PFSK-1 (cell line): Measurements from ENCODE around the gene ESF1.

Experiments
- FOXP2 ChIP-seq: optimal IDR thresholded peaks from 2 replicates; pipeline ENCODE3; 2011; ENCODE audit warnings: borderline replicate concordance, control low read depth, inconsistent platforms; ENCODE audit not compliant: insufficient read depth; ENCODE audit errors: extremely low read length, extremely low read depth
- POLR2AphosphoS5 ChIP-seq: IDR thresholded peaks from 2 replicates; pipeline ENCODE4 v1.6.1; 2012; ENCODE audit warnings: low read depth, mild to moderate bottlenecking, control low read depth, low read length, moderate library complexity
- REST ChIP-seq, 2 experiments: IDR thresholded peaks; 2 replicates each; pipeline versions ENCODE4 v1.6.1 to v1.8.0; 2011 to 2012; ENCODE audit warnings: low read depth in 2 of 2, low read length in 2 of 2, control low read depth in 1 of 2, inconsistent platforms in 1 of 2, mild to moderate bottlenecking in 1 of 2, moderate library complexity in 1 of 2; ENCODE audit not compliant: insufficient read depth in 1 of 2
- SIN3A ChIP-seq: IDR thresholded peaks from 2 replicates; pipeline ENCODE4 v1.6.1; 2012; ENCODE audit warnings: mild to moderate bottlenecking, low read length, moderate library complexity, borderline replicate concordance; ENCODE audit not compliant: insufficient read depth
- TAF1 ChIP-seq: IDR thresholded peaks from 2 replicates; pipeline ENCODE4 v1.6.1; 2012; ENCODE audit warnings: low read length, control low read depth, borderline replicate concordance; ENCODE audit not compliant: insufficient read depth

Gene ESF1

DNA sequence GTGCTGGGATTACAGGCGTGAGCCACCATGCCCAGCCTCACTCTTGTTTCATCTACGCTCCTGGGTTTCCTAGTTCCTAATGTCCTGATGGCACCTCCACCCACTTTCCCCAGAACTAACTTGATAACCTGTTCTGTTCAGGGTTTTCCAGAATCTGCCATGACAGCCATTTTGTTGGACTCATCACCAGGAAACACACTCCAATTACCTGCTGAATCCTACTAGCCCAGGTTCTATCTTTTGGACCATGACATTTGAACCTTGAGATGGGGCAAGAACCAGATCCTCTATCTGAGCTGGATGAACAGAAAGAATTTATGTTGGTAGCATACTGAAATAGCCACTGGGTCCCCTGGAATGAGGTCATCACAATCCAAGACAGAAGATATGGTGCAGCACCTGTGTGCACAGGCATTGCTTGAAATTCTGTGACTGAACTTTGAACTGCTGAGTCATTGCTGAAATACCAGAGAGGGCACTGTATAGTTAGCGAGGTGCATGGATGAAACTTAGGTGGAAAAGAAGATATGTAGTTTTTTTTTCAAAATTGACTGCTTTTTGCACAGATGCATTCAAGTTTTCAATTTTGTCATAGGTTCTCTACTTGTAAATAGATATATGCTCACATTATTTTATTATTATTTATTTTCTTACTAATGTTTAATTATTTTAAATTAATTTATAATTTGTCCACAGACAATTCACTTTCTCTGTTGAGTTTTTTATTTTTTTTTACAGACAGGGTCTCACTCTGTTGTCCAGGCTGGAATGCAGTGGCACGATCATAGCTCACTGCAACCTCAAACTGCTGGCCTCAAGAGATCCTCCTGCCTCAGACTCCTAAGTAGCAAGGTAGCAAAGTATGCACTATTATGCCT lies 103.2 kb downstream of the ESF1 start:
- TF ChIP-seq REST (IDR thresholded peaks at IDR 0.05; ENCODE audit: insufficient read depth in 1 of 2, low read depth in 2 of 2, low read length in 2 of 2) = no peak
- no peak for TF ChIP-seq FOXP2
- TF ChIP-seq POLR2AphosphoS5 = no peak
- TF ChIP-seq TAF1 = no peak
- no peak for TF ChIP-seq SIN3A

GRCh38 chr20:13678944-13679343 lies 105.8 kb downstream of the ESF1 start:
- TF ChIP-seq FOXP2 = no peak

DNA sequence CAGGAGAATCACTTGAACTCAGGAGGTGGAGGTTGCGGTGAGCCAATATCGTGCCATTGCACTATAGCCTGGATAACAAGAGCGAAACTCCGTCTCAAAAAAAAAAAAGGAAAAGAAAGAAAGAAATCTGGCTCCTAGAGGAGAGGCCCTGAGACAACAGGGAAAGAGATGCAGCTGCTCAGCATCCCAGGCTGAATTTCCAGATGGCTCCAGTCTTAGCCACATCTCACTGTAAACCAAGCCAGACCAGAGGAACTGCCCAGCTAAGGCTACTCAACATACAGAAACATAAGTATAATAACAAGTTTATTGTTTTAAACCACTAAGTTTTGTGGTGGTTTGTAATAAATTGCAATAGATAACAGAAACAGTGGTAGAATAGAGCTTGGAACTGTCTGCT lies 107.5 kb downstream of the ESF1 start:
- TF ChIP-seq POLR2AphosphoS5 (no peak), FOXP2 (no peak), TAF1 (no peak), SIN3A (no peak), REST (IDR thresholded peaks at IDR 0.05; ENCODE audit: insufficient read depth in 1 of 2, low read depth in 2 of 2, low read length in 2 of 2) (no peak)

GRCh38 chr20:13676682-13677081 lies 108.0 kb downstream of the ESF1 start:
- TF ChIP-seq TAF1 (no peak), REST (IDR thresholded peaks at IDR 0.05; ENCODE audit: insufficient read depth in 1 of 2, low read depth in 2 of 2, low read length in 2 of 2) (no peak)

DNA sequence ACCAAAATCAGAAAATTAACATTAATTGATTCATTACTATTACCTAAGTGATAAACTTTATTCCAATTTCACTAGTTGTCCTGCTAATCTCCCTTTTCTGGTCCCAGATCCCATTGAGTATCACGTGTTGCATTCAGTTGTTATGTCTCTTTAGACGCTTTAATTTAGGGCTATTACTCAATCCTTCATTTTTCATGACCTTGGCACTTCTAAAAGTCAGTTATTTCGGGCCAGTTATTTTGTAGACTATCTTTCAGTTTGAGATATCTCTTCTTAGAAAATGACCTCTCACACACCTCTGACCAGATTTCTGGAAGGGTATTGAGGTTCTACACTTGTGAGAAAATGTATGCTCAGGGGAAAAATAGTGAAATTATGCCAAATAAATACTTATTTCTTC lies 112.0 kb downstream of the ESF1 start:
- TF ChIP-seq SIN3A (no peak), REST (IDR thresholded peaks at IDR 0.05; ENCODE audit: insufficient read depth in 1 of 2, low read depth in 2 of 2, low read length in 2 of 2) (no peak)
